Measurements from ENCODE around the gene GCSAM. TPM values are rescaled to one million over a fixed set of nuclear protein-coding genes. Genes with fewer than 3 reads are reported as not detected.

GCSAM gene
- total and polyA plus RNA-seq, 7 donors = 0.01 to 0.25 (median 0.04) TPM; not detected in 4

GRCh38 chr3:112093180-112093522 is 39.9 kb downstream of the GCSAM start:
- DNase-seq = no peak
- Histone ChIP-seq H3K27ac (no peak overlapping the region), H3K27me3 (ENCODE audit: insufficient read depth in 3 of 3, low read length in 2 of 3) (no peaks in the 10 kb centered on the region), H3K9me3 (no peaks in the 10 kb centered on the region), H3K36me3 (ENCODE audit: insufficient read depth in 1 of 2, low read depth in 1 of 2) (no peaks in the 10 kb centered on the region), H3K4me3 (no peak overlapping the region), H3K4me1 (no peaks in the 10 kb centered on the region)
- no peak for TF ChIP-seq CTCF (IDR thresholded peaks at IDR 0.05)
- no peak for ATAC-seq
- intact Hi-C loops (cut with DNase I) = no loop called here

- H3K27me3 ChIP-seq (ENCODE audit: insufficient read depth in 3 of 3, low read length in 2 of 3) = no peaks in the 10 kb centered on the region
- no peaks in the 10 kb centered on the region for H3K9me3 ChIP-seq
- no peak for TF ChIP-seq CTCF (IDR thresholded peaks at IDR 0.05)
- no peak for DNase-seq
- H3K36me3 ChIP-seq (ENCODE audit: insufficient read depth in 1 of 2, low read depth in 1 of 2) = no peaks in the 10 kb centered on the region
- H3K4me1 ChIP-seq = no peaks in the 10 kb centered on the region
- 33 to 38% (median 35%) methylated on average over 6 of the region's 6 CpGs for WGBS, 3 donors
- H3K27ac ChIP-seq = no peak overlapping the region
- intact Hi-C loops (cut with DNase I) = no loop called here
- no peak overlapping the region for H3K4me3 ChIP-seq
- no peak for ATAC-seq
Observed at GRCh38 chr3:112092496-112093179, 40.4 kb downstream of the GCSAM start.

- H3K27ac ChIP-seq = no peak overlapping the region
- ATAC-seq (no peak), DNase-seq (no peak)
- 77 to 80% (median 77%) methylated on average over 6 of the region's 6 CpGs for WGBS, 3 donors
- H3K4me3 ChIP-seq = no peak overlapping the region
- no peak for TF ChIP-seq CTCF (IDR thresholded peaks at IDR 0.05)
- H3K27me3 ChIP-seq (ENCODE audit: insufficient read depth in 3 of 3, low read length in 2 of 3) = no peaks in the 10 kb centered on the region
- H3K9me3 ChIP-seq = no peaks in the 10 kb centered on the region
- no peaks in the 10 kb centered on the region for H3K36me3 ChIP-seq (ENCODE audit: insufficient read depth in 1 of 2, low read depth in 1 of 2)
- H3K4me1 ChIP-seq = no peaks in the 10 kb centered on the region
- intact Hi-C loops (cut with DNase I) = no loop called here
Observed at GRCh38 chr3:112090887-112091586, 42.0 kb downstream of the GCSAM start.

GRCh38 chr3:112089956-112090886 is 42.8 kb downstream of the GCSAM start:
- DNase-seq = no peak
- Histone ChIP-seq H3K4me3 (no peak overlapping the region), H3K9me3 (no peaks in the 10 kb centered on the region), H3K4me1 (no peaks in the 10 kb centered on the region), H3K36me3 (ENCODE audit: insufficient read depth in 1 of 2, low read depth in 1 of 2) (no peaks in the 10 kb centered on the region), H3K27ac (no peak overlapping the region), H3K27me3 (ENCODE audit: insufficient read depth in 3 of 3, low read length in 2 of 3) (no peaks in the 10 kb centered on the region)
- WGBS, 3 donors = 75 to 84% (median 78%) methylated on average over 9 of the region's 9 CpGs
- intact Hi-C loops (cut with DNase I) = no loop called here
- no peak for ATAC-seq
- TF ChIP-seq CTCF (IDR thresholded peaks at IDR 0.05) = no peak
